Neural progenitor cell (in vitro differentiated cells): Measurements from ENCODE around the gene RPL22.

Experiments
- EZH2phosphoT487 ChIP-seq: fragments of 200-600 bp; sonication (generic); IDR thresholded peaks from 2 replicates; pipeline ENCODE4 v1.6.1; 2017; ENCODE audit warnings: antibody characterized with exemption
- TF ChIP-seq, protein P1 (sequence below): fragments of 200-600 bp; sonication (generic); IDR thresholded peaks from 2 replicates; pipeline ENCODE4 v1.5.1; 2017; ENCODE audit warnings: antibody characterized with exemption, mild to moderate bottlenecking

DNA sequence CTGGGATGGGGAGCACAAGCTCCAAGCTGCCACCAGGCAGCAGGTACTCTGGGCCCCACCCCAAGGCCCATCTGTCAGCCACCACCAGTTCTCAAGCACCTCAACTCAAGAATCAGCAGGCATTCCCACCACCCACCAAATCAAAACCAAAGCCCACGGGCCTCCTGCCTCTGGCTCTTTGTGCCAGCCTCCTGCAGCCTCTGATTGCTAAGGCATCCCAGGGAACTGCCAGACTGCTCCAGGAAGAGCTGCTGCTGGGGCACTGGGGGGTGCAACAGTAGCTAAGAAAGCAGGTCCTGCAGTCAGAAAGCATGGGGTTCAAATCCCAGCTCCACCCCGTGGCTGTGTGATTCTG, 54.0 kb downstream of the RPL22 start:
- TF ChIP-seq, protein P1, sequence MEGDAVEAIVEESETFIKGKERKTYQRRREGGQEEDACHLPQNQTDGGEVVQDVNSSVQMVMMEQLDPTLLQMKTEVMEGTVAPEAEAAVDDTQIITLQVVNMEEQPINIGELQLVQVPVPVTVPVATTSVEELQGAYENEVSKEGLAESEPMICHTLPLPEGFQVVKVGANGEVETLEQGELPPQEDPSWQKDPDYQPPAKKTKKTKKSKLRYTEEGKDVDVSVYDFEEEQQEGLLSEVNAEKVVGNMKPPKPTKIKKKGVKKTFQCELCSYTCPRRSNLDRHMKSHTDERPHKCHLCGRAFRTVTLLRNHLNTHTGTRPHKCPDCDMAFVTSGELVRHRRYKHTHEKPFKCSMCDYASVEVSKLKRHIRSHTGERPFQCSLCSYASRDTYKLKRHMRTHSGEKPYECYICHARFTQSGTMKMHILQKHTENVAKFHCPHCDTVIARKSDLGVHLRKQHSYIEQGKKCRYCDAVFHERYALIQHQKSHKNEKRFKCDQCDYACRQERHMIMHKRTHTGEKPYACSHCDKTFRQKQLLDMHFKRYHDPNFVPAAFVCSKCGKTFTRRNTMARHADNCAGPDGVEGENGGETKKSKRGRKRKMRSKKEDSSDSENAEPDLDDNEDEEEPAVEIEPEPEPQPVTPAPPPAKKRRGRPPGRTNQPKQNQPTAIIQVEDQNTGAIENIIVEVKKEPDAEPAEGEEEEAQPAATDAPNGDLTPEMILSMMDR: no peak
- TF ChIP-seq EZH2phosphoT487: no peak
